HG02759 (cell line): ENCODE results near the gene RBBP4.
"Not testable (repeated sequence)": the region's sequence is repeated elsewhere in the genome, so short reads cannot be mapped to it uniquely, and the experiment has no call there.

Experiments
- ATAC-seq: cut with Tn5 transposase; IDR thresholded peaks from one replicate; pipeline ENCODE4 v1.9.1; 2021; ENCODE audit warnings: mild to moderate bottlenecking, moderate library complexity; ENCODE audit not compliant: unreplicated experiment

The RBBP4 gene

DNA sequence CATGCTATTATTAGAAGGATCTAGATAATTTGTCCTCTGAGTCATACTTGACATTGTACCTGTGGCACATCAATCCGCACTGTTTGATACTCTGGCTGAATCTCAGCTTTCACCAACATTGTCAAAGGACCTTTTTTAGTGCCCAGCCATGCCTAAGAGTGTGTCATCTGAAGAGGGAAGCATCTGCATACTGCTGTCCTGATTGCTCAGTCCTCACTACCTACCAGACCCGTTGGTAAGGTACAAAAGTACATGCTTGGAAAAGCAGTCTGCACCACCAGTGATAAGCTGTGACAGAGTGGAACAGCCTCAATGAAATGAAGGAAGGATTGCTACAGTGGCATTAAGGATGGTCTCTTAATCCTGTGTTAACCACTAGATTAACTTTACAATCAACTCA is 34.5 kb downstream of the RBBP4 start:
- ATAC-seq, result no peak

DNA sequence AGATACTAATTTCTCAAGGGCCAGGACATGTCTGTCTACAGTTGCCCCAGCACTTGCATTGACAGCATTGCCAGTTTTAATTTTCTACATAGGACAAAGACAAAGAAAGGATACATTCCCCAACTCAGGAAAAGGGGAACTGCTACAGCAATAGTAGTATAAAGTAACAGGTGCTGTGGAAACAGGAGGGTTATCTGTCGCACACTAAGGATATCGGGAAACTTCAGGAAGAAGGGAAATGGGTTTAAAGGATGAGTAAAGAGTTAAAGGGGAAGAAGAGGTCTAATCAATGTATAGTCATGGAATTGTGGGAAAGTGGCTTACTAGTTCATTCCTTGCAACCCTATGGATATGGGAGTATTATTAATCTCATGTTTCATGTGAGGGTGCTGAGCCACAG is 35.4 kb downstream of the RBBP4 start:
- ATAC-seq, result no peak

DNA sequence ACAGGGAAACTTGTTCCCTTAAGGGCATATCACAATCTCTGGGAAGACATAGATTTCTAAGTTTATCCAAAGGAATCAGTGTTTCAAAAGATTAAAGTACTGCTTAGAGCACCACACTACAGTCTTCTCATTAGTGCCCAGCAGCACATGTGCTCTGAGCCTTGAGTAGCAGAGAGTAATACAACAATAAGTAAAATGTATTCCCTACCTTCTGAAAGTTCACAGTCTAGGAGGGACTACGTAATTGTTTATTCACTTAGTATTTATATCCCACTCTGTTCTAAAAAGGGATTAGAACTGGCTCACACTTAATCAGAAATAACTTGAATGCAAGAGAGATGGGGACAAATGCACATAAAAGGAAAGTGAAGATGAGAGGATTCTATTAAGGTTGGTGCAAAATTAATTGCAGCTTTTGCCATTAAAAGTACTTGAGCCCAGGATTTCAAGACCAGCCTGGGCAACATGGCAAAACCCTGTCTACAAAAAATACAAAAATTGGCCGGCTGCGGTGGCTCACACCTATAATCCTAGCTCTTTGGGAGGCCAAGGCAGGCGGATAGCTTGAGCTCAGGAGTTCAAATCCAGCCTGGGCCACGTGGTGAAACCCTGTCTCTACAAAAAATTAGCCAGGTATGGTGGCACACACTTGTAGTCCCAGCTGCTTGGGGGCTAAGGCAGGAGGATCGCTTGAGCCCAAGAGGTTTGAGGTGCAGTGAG is 42.6 kb downstream of the RBBP4 start:
- no peak for ATAC-seq

DNA sequence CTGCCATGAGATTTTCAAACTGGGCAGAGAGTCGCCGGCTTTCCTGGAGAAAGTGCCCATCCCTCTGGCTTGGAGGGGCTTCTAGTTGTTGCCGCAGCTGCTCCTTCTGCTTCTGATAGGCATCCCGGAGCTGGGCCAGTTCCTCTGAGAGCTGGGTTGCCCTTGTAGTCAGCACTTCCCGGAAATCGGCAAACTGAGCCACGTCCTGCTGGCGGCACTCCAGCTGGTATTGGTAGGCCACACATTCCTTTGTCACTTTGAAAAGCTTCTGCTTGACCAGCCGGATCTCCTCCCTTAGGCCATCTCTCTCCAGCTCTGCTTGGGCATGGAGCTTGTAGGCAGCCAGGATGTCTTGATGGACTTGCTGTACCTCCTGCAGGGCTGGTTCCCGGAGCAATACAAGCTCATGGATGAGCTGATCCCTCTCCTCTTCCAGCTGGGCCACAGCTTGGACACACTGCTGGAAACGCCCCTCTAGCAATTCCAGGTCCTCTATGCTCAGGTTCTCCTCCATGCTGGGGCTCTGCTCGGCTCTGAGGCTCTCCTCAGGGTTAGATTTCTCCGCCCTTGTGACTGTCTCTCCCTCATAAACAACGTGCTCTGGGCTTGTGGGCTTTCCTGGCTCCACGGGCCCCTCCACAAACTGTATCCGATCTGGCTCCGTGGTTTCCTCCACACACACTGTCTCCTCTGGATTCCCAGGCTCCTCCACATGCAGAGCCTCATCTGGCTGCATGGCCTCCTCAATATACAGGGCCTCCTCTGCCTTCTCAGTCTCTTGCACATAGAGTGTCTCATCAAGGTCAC is 44.3 kb downstream of the RBBP4 start:
- ATAC-seq, result no peak

DNA sequence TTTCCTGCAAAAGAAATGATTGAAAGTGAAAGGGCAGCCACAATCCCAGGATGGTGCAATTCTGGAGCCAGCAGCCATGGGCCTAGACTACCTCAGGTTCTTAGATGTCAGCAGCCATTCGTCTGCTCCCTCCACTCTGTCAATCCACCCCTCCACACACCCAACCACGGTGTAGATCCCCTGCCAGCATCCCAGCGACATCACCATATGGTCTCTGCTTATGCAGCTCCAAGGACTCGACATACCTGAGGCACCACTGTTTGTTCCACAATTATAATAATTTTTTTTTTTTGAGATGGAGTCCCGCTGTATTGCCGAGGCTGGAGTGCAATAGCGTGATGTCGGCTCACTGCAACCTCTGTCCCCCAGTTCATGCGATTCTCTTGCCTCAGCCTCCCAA is 45.0 kb downstream of the RBBP4 start:
- no peak for ATAC-seq

DNA sequence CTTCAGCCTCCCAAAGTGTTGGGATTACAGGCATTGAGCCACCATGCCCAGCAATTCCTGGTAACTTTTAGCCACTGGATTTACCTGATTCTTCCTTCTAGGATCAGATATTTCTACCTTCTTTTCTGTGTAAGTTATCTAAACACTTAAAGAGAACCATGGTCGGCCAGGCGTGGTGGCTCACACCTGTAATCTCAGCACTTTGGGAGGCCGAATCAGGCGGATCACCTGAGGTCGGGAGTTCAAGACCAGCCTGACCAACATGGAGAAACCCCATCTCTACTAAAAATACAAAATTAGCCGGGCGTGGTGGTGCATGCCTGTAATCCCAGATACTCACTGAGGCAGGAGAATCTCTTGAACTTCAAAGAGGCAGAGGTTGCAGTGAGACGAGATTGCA is 46.0 kb downstream of the RBBP4 start:
- ATAC-seq, result not testable (repeated sequence)

DNA sequence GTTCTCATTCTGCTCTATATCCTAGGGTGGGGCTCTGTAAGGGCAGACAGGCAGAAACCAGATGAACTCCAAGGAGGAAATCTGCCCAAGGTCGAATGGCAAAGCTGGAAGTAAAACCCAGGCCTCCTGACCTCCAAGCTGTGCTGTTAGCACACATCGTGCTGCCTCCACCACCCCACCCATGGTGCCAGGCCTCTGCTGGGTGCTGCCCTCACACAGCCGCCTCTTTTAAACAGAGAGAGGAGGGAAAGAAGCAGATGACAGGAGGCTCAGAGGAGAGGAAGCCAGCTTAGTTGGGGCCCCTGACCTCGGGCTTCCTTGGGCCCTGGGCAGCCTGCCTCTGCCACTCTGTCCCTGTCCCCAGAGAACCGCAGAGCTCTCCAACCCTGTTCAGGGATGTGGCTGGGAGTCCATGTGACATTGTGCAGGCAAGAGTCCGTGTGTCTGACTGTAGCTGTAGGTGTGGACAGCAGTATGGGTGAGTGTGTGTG is 50.5 kb downstream of the RBBP4 start:
- ATAC-seq, result no peak

DNA sequence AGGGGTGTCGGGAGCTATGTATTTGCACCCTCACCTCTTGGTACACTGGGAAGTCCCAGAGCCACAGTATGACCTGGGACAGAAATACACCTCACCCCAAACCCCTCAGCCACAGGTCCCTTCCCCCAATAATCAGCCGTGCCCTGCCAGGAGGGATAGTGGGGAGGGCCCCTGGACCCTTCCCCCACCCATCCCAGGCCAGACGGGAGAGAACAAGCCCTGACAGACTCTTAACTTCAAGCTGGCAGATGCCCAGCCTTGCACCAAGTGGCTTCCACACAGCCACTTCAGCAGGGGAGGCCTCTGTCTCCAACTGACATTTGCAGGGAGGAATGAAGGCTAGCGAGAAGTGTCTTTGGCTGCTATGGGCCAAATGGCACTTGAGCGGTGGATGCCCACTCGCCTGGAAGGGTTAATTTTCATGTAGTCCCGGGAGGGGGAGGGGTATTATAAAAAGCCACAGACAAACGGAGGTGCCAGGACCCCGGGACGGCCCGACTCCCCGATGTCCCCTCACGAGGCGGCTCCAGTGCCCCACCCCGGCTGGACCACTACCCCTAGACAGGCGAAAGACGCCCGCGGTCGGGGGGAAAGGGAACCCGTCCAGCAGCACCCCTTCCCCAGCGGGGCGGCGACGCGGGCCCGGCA is 51.1 kb downstream of the RBBP4 start:
- no peak for ATAC-seq

DNA sequence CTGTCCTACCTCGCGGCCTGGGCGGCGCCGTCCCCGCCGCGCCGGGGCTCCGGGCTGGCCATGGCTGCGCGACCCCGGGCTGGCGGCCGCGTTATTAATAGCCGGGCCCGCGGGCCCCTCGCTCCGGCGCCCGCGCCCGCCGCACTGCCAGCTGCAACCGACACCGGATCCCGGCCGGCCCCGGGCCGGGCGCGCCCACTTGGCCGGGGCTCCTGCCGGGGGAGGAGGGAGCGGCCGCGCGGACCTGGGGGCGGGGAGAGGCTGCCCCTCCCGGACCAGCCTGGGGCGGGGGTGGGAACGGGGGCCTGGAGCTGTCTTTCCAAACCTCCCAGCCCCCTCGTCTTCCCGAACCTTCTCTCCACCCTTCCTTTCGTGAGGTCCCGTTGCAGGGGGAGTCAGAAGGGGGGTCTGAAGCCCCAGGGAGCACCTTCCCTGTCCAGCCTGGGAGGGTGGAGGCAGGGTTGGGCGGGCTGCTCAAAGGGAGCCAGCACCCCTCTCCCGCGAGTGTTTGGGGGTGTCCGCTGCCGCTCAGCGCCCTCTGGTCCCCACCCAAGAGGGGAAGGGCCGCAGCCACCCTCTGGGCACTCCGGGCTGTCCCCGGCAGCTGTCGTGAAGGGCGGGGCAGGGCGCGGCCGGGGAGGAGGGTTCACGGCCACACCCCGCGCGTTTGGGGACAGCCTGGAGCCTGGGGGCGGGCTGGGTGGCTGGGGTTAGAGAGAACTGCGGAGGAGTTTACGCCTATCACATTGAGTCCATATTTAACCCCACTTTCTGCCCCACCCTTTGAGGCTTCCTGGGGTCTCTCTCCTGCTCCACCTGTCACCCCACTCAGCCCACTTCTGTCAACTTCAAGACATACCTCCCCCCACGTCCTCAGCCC is 51.8 kb downstream of the RBBP4 start, which contains the start of gene SYNC:
SYNC (minus strand) TSS at position 172 of the 880 bp plus-strand sequence; CDS start at position 62, 110 bp downstream.
- ATAC-seq, result no peak

DNA sequence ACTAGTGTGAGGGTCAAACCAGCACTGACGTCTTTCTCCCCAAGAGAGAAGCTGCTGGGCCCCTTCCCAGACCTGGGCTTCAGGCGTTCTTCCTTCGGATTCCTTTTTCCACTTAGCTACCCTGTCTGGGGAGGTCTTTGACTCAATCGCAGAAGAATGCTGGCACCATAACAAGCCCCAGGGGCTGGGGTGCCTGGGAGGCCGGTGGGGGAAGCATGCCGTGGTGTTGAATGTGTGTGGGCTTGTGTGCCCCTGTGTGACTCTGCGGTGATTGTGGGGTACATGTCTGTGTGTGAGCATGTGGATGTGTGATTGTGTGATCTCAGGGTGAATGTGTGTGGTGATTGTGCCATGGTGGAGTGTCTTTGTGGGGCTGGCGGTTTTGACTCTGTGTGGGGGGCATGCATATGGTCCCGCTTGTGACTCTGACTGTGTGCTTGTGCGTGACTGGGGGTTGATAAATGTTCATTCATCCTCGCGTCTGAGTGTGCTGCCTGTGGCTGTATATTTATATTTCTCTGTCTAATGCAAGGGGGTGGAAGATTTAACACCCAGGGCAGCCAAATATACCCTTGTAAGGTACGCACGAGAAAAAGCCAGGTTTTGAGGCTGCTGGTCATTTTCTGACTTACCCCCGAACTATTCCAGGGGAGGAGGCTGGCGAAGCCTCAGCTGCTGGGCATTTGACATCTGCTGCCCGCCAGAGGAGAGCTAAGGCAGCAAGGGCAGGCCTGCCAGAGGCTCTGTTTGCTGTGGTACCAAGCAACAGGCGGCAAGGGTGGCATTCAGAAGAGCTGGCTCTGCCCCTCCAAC is 52.7 kb downstream of the RBBP4 start:
- ATAC-seq, result no peak

DNA sequence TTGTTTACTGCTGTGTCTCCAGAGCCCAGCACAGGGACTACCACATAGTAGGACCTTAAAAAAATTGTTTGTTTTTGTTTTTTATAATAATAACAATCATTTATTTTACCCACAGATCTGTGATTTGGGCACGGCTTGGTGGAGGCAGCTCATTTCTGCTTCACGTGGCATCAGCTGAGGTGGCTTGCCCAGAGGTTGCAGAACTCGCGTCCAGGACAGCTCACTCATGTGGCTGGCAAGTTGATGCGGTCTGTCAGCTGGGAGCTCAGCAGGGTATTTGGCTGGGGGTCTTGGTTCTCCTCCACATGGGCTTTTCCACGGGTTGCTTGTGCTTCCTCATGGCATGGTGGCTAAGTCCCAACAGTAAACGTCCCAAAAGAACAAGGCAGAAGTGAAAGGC is 54.5 kb downstream of the RBBP4 start:
- no peak for ATAC-seq

DNA sequence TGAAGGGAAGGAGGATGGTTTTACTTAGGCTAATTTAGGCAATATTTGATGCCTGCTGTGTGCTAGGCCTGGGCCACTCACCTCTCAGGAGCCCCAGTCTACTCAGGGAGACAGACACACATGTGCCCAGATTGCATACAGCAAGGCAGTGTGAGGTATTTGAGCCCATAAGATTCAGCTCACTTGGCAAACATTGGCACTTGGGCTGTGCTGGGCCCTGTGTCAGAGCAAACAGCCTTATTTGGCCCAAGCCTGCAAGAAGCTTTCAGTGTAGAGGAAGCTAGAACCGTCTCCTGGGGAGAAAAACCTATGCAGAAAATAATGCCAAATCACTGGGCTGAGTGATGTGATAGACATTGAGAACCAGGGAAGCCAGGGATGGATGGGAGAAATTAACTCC is 55.5 kb downstream of the RBBP4 start:
- ATAC-seq, result no peak

DNA sequence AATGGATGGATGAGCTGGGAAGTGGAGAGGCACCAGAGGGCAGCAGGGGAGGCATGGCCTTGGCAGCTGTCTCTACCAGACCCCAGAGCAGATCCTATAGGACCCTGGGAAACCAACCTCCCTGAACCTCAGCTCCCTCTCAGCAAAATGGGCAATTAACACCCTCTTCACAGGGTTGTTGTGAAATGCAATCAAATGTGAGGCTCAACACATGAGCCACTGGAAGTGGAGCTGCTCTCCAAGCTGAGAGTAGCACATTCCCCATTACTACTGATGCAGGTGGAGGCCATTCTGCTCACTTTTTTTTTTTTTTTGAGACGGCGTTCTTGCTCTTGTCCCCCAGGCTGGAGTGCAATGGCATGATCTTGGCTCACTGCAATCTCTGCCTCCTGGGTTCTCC is 58.1 kb downstream of the RBBP4 start:
- ATAC-seq, result no peak

DNA sequence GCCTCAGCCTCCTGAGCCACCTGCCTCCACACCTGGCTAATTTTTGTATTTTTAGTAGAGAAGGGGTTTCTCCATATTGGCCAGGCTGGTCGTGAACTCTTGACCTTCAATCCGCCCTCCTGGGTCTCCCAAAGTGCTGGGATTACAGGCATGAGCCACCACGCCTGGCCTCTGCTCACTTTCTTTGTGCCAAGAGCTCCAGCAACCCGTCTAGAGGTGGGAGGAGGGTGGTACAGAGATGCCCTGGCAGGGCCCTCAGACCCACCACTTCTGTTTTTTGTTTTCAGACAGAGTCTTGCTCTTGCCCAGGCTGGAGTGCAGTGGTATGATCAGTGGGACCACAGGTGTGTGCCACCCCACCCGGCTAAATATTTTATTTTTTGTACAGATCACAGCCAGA is 58.5 kb downstream of the RBBP4 start:
- ATAC-seq, result no peak

DNA sequence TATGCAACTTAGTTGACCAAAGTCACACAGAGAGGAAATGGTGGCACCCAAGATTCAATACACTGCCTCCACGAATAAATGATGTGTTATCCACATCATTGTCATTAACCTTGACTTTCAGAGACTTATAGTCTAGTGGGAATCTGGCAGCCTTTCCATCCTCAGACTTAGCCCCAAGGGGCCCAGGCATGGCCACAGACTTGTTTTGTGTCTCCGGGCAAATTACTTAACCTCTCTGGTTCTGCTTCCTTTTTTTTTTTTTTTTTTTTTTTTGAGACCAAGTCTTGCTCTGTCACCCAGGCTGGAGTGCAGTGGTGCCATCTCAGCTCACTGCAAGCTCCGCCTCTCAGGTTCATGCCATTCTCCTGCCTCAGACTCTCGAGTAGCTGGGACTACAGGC is 60.2 kb downstream of the RBBP4 start:
- not testable (repeated sequence) for ATAC-seq

DNA sequence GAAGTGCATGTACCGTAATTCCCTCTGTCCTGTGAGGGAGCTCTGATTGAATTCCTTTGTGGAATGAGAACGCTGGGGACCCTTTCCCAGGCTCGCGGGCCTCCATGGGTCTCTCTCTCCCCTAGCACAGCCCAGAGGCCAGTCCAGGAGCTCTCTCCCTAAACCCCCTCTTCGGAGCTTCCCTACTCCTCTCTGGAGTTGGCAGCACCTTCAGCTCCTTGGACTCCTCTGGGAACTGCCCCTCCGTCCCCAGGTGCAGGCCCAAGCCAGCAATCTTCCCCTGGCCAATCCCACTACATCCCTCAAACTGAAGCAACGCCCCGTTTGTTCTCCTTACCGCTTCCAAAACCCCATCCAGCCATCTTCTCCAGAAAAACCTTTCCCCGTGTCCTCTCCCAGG is 62.1 kb downstream of the RBBP4 start:
- ATAC-seq, result no peak

DNA sequence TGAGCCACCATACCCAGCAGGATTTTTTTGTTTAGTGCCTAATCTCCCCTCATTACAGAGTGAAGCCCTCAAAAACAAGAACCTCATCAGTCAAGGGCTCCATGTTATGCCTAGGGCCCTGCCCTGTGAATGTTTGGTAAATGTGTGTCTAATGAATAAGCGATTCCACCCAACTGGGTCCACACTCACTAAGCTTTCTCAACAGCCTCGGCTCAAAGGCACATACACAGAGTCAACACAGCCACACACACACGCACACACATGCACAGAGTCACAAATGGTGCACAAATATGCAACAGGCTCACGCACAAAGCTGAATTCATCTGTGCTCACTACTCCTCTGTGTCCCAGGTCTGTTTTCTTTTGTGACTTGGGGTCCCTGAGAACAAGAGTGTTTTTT is 63.3 kb downstream of the RBBP4 start:
- no peak for ATAC-seq

DNA sequence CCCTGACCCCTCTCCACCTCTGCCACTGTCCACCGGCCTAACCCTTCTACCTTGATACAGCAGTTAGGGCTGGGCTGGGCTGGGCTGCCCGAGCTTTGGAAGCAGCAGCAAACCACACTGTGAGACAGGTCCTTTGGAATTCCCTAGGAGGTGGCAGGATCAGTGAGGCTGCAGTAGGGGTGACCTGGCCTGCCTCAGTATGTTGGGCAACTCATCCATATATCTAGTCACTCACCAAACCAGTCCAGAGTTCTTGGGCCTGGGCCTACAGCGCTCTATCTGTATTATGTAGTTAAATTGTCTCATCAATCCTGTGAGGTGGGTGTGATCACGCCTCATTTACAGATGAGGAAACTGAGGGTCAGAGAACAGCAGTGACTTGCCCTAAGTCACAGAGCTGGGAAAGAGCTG is 64.9 kb downstream of the RBBP4 start:
- ATAC-seq, result no peak

DNA sequence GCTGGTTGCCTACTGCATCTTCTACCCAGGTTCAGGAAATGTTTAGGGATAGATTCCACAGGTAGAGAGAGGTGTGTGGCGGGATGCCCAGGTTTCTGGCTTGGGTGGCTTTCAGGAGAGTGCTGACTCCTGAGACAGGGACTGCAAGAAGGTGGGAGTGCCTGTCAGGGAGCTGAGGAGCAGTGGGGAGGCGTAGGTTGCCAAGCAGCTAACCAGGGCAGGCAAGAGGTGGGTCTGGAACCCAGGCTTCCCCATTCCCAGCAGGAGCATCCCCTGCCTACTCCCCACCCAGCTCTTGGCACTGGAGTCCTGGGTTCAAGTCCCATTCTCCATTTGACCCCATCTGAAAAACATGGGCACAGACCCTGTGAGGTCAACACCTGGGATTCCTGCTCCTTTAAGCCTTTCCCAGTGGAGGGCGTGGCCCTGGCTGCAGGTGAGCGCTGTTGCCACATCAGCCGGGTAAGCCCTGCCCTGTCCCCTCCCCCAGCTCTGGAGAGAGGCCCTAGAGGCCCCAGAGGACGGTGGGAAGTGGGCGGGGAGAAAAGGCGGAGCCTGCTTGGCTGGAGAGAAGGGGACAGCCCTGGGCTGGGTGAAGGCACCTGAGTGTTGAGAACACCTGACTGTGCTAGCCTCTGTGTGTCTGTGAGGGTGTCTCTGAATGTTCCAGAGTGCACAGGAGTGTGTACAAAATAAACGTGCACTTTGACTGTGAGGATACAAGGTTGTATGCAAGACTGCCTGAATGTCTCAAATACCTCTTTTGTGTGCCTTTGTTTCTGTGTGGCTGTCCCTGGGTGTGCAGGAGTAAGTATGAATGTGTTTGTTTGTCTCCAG is 65.5 kb downstream of the RBBP4 start:
- ATAC-seq, result peak; percentile 45
